Transverse colon (tissue), 4 donors: ENCODE results near the gene SPATS1. TPM values are rescaled to one million over a fixed set of nuclear protein-coding genes. Genes with fewer than 3 reads are reported as not detected.
"Not testable (repeated sequence)": the region's sequence is repeated elsewhere in the genome, so short reads cannot be mapped to it uniquely, and the experiment has no call there.

Source experiments
- DNase-seq: peaks from one replicate; pipeline ENCODE4 v3.0.0-alpha.2; 2019
- H3K27ac ChIP-seq, 4 donors: fragments of 200-600 bp; sonication (generic); 2 replicates each; pipeline ENCODE4 v1.5.1; 2016 to 2018; ENCODE audit warnings: inconsistent platforms in 4 of 4
- H3K27me3 ChIP-seq: fragments of 200-600 bp; sonication (generic); 2 replicates; pipeline ENCODE4 v1.5.1; 2017; ENCODE audit warnings: inconsistent platforms
- H3K36me3 ChIP-seq, 4 donors: fragments of 200-600 bp; sonication (generic); 2 replicates each; pipeline ENCODE4 v1.5.1; 2017 to 2019; ENCODE audit warnings: inconsistent platforms in 4 of 4
- H3K4me1 ChIP-seq, 4 donors: fragments of 200-600 bp; sonication (generic); 2 replicates each; pipeline ENCODE4 v1.5.1; 2017 to 2020; ENCODE audit warnings: inconsistent platforms in 4 of 4
- H3K4me3 ChIP-seq, 4 donors: fragments of 200-600 bp; sonication (generic); 1 replicate in 1 of 4; 2 replicates in 3 of 4; pipeline versions ENCODE4 v1.5.1 to v1.6.1; 2017 to 2019; ENCODE audit warnings: inconsistent platforms in 4 of 4
- H3K9me3 ChIP-seq, 2 donors: fragments of 200-600 bp; sonication (generic); 2 replicates each; pipeline ENCODE4 v1.5.1; 2017 to 2019; ENCODE audit warnings: inconsistent platforms in 2 of 2
- CTCF ChIP-seq, 5 experiments: fragments of 200-600 bp in 3 of 5; fragments of 450-650 bp in 2 of 5; sonication (generic) in 3 of 5; IDR thresholded peaks; 1 replicate in 2 of 5; 2 replicates in 3 of 5; pipeline ENCODE4 v1.5.1; 2016 to 2017; ENCODE audit warnings: antibody characterized with exemption in 5 of 5, inconsistent platforms in 3 of 5, mild to moderate bottlenecking in 2 of 5, moderate library complexity in 1 of 5
- EP300 ChIP-seq: sonication (generic); formaldehyde crosslinking; IDR thresholded peaks from one replicate; pipeline ENCODE4 v1.6.1; 2017; ENCODE audit warnings: antibody characterized with exemption, low read depth
- POLR2A ChIP-seq: fragments of 450-650 bp; IDR thresholded peaks from one replicate; pipeline ENCODE4 v1.6.1; 2016; ENCODE audit warnings: antibody characterized with exemption, mild to moderate bottlenecking, moderate library complexity
- POLR2AphosphoS5 ChIP-seq, 3 donors: sonication (generic); formaldehyde crosslinking; IDR thresholded peaks; one replicate each; pipeline ENCODE4 v1.6.1; 2016; ENCODE audit warnings: antibody characterized with exemption in 3 of 3
- WGBS, 2 donors: methylation state at CpG; one replicate each; pipeline ENCODE4 v1.1.5; 2018; ENCODE audit warnings: low coverage in 1 of 2; 5-methylcytosine and 5-hydroxymethylcytosine counted together
- in situ Hi-C, 4 donors: fragments of 200-750 bp; cut with MboI; loops; one replicate each; pipeline versions ENCODE4 v1.15.0 to v1.15.1; 2017; ENCODE audit warnings: low sequenced_read_pairs in 3 of 4, low pct_ligation_motif_present in 1 of 4, low pct_unique_long_range_greater_than_20kb in 1 of 4
- intact Hi-C: fragments of 100-400 bp; cut with DNase I; formaldehyde crosslinking; loops from one replicate; pipeline ENCODE4 v1.15.1; 2023; ENCODE audit warnings: low total_unique reads
- total RNA-seq, 4 donors: library from RNA; depleted of rRNA; stranded (reverse); fragments of >200 nt; gene quantifications; one replicate each; pipeline ENCODE4 v1.1.0, GENCODE V29; 2016

The SPATS1 gene
- total RNA-seq, 4 donors from 2014 or later: not detected

GRCh38 chr6:44327760-44328159 is 14.7 kb upstream of the SPATS1 start:
- intact Hi-C loops: no loop called here
- Histone ChIP-seq H3K27ac (no peak overlapping the region), H3K27me3 (peaks cover 51% of the 10 kb centered on the region), H3K36me3 (no peaks in the 10 kb centered on the region), H3K4me3 (no peak overlapping the region), H3K9me3 (no peaks in the 10 kb centered on the region), H3K4me1 (no peaks in the 10 kb centered on the region)
- in situ Hi-C loops: loop anchor here in 2 of 4 donors (25.0 kb wide), 1 partner anchor 165 kb away; the partner anchor contains the start of gene CAPN11 (in 2 of the 2)
- no peak for DNase-seq
- 54% methylated on average over 2 of the region's 2 CpGs; no CpG with 5 or more reads in 1 of the 2 donors for WGBS, 2 donors
- no peak for TF ChIP-seq CTCF (IDR thresholded peaks at IDR 0.05)
- TF ChIP-seq POLR2AphosphoS5 (IDR thresholded peaks at IDR 0.05): no peak
- no peak for TF ChIP-seq EP300
- no peak for TF ChIP-seq POLR2A

- H3K9me3 ChIP-seq, H3K27ac ChIP-seq, DNase-seq, intact Hi-C loops, H3K4me1 ChIP-seq, H3K36me3 ChIP-seq, H3K4me3 ChIP-seq: not testable (repeated sequence)
- in situ Hi-C loops: loop anchor here in 2 of 4 donors (25.0 kb wide), 1 partner anchor 166 kb away; the partner anchor contains the start of gene CAPN11 (in 2 of the 2)
- WGBS, 2 donors: 20 to 42% methylated on average over 1 to 7 of the region's 9 CpGs
- peaks cover 55% of the 10 kb centered on the region for H3K27me3 ChIP-seq
These were observed 14.2 kb upstream of the SPATS1 start for GRCh38 chr6:44328203-44328602.

- TF ChIP-seq EP300: no peak
- no peak for TF ChIP-seq CTCF (IDR thresholded peaks at IDR 0.05)
- no peak for TF ChIP-seq POLR2A
- TF ChIP-seq POLR2AphosphoS5 (IDR thresholded peaks at IDR 0.05): no peak
- H3K9me3 ChIP-seq: no peaks in the 10 kb centered on the region
- intact Hi-C loops (loop anchor here (10.0 kb wide), 1 partner anchor 55 kb away; the partner anchor contains the start of gene TMEM151B), in situ Hi-C loops (loop anchor here in 2 of 4 donors (5.0 to 25.0 kb wide), 3 partner anchors 48 to 168 kb away; partner anchors contain the start of genes CAPN11 (in 2 of the 2) and NFKBIE (in 1 of the 2))
- H3K27me3 ChIP-seq: peaks cover 55% of the 10 kb centered on the region
- DNase-seq: no peak
- no peaks in the 10 kb centered on the region for H3K36me3 ChIP-seq
- H3K27ac ChIP-seq: no peak overlapping the region
- 64 to 70% methylated on average over 4 to 5 of the region's 5 CpGs for WGBS, 2 donors
- H3K4me1 ChIP-seq: no peaks in the 10 kb centered on the region
- no peak overlapping the region for H3K4me3 ChIP-seq
These were observed 12.6 kb upstream of the SPATS1 start for GRCh38 chr6:44329858-44330257.

- Histone ChIP-seq H3K27ac (no peak overlapping the region), H3K27me3 (peaks cover 48% of the 10 kb centered on the region), H3K4me3 (no peak overlapping the region), H3K36me3 (no peaks in the 10 kb centered on the region), H3K9me3 (no peaks in the 10 kb centered on the region), H3K4me1 (no peaks in the 10 kb centered on the region)
- TF ChIP-seq POLR2A (no peak), EP300 (no peak), POLR2AphosphoS5 (IDR thresholded peaks at IDR 0.05) (no peak), CTCF (IDR thresholded peaks at IDR 0.05) (no peak)
- intact Hi-C loops (loop anchor here (10.0 kb wide), 1 partner anchor 58 kb away; the partner anchor contains the start of gene TMEM151B), in situ Hi-C loops (loop anchor here in 2 of 4 donors (5.0 to 25.0 kb wide), 3 partner anchors 50 to 170 kb away; partner anchors contain the start of genes CAPN11 (in 2 of the 2) and NFKBIE (in 1 of the 2))
- DNase-seq: no peak
- WGBS, 2 donors: 69 to 73% methylated on average over 3 to 7 of the region's 7 CpGs
These were observed 9.9 kb upstream of the SPATS1 start for GRCh38 chr6:44332585-44332984.
